ENCODE measurements around the gene NTN4. TPM values are rescaled to one million over a fixed set of nuclear protein-coding genes. Genes with fewer than 3 reads are reported as not detected.

The NTN4 gene
- total RNA-seq, 1 donor from 2014 or later, result 0.59 TPM

GRCh38 chr12:95694136-95694535, 96.4 kb downstream of the NTN4 start:
- Mint-ChIP-seq H3K27ac (ENCODE audit: unreplicated experiment) (no peak overlapping the region), H3K36me3 (ENCODE audit: unreplicated experiment) (no peaks in the 10 kb centered on the region), H3K4me3 (ENCODE audit: unreplicated experiment) (no peak overlapping the region), H3K4me1 (ENCODE audit: low read depth, unreplicated experiment) (no peaks in the 10 kb centered on the region), H3K27me3 (ENCODE audit: unreplicated experiment) (no peaks in the 10 kb centered on the region), H3K9me3 (ENCODE audit: unreplicated experiment) (no peaks in the 10 kb centered on the region)
- no peak for TF ChIP-seq CTCF (IDR thresholded peaks at IDR 0.05; ENCODE audit: partially characterized antibody, unreplicated experiment)
- DNase-seq, result no peak

GRCh38 chr12:95693689-95694088, 96.9 kb downstream of the NTN4 start:
- Mint-ChIP-seq H3K27me3 (ENCODE audit: unreplicated experiment) (no peaks in the 10 kb centered on the region), H3K9me3 (ENCODE audit: unreplicated experiment) (no peaks in the 10 kb centered on the region), H3K36me3 (ENCODE audit: unreplicated experiment) (no peaks in the 10 kb centered on the region), H3K27ac (ENCODE audit: unreplicated experiment) (no peak overlapping the region), H3K4me3 (ENCODE audit: unreplicated experiment) (no peak overlapping the region), H3K4me1 (ENCODE audit: low read depth, unreplicated experiment) (no peaks in the 10 kb centered on the region)
- DNase-seq, result no peak
- no peak for TF ChIP-seq CTCF (IDR thresholded peaks at IDR 0.05; ENCODE audit: partially characterized antibody, unreplicated experiment)

- DNase-seq, result no peak
- H3K27ac Mint-ChIP-seq (ENCODE audit: unreplicated experiment), result no peak overlapping the region
- H3K9me3 Mint-ChIP-seq (ENCODE audit: unreplicated experiment), result peaks cover 1% of the 10 kb centered on the region
Observed at GRCh38 chr12:95690861-95691635, 99.5 kb downstream of the NTN4 start.

GRCh38 chr12:95687937-95688336, 102.6 kb downstream of the NTN4 start:
- Mint-ChIP-seq H3K4me1 (ENCODE audit: low read depth, unreplicated experiment) (no peaks in the 10 kb centered on the region), H3K4me3 (ENCODE audit: unreplicated experiment) (no peak overlapping the region), H3K36me3 (ENCODE audit: unreplicated experiment) (no peaks in the 10 kb centered on the region), H3K27ac (ENCODE audit: unreplicated experiment) (no peak overlapping the region), H3K9me3 (ENCODE audit: unreplicated experiment) (peaks cover 5% of the 10 kb centered on the region), H3K27me3 (ENCODE audit: unreplicated experiment) (no peaks in the 10 kb centered on the region)
- no peak for TF ChIP-seq CTCF (IDR thresholded peaks at IDR 0.05; ENCODE audit: partially characterized antibody, unreplicated experiment)
- DNase-seq, result no peak

More at GRCh38 chr12:95690861-95691635, 99.5 kb downstream of the NTN4 start:
- Mint-ChIP-seq H3K27me3 (ENCODE audit: unreplicated experiment) (no peaks in the 10 kb centered on the region), H3K4me1 (ENCODE audit: low read depth, unreplicated experiment) (no peaks in the 10 kb centered on the region), H3K36me3 (ENCODE audit: unreplicated experiment) (no peaks in the 10 kb centered on the region), H3K4me3 (ENCODE audit: unreplicated experiment) (no peak overlapping the region)
- TF ChIP-seq CTCF (IDR thresholded peaks at IDR 0.05; ENCODE audit: partially characterized antibody, unreplicated experiment), result no peak

- Mint-ChIP-seq H3K4me1 (ENCODE audit: low read depth, unreplicated experiment) (no peaks in the 10 kb centered on the region), H3K9me3 (ENCODE audit: unreplicated experiment) (peaks cover 5% of the 10 kb centered on the region), H3K36me3 (ENCODE audit: unreplicated experiment) (no peaks in the 10 kb centered on the region), H3K27ac (ENCODE audit: unreplicated experiment) (no peak overlapping the region), H3K27me3 (ENCODE audit: unreplicated experiment) (peaks cover 2% of the 10 kb centered on the region), H3K4me3 (ENCODE audit: unreplicated experiment) (no peak overlapping the region)
- no peak for TF ChIP-seq CTCF (IDR thresholded peaks at IDR 0.05; ENCODE audit: partially characterized antibody, unreplicated experiment)
- no peak for DNase-seq
Observed at GRCh38 chr12:95683418-95683817, 107.1 kb downstream of the NTN4 start.

Measured in glutamatergic neuron (in vitro differentiated cells).